Peyer's patch (tissue), 4 donors: ENCODE data around the gene PHLDA1. TPM values are rescaled to one million over a fixed set of nuclear protein-coding genes. Genes with fewer than 3 reads are reported as not detected.
"Not testable (repeated sequence)": the region's sequence is repeated elsewhere in the genome, so short reads cannot be mapped to it uniquely, and the experiment has no call there.

Experiments used
- DNase-seq, 3 donors: peaks; one replicate each; pipeline ENCODE4 v3.0.0-alpha.2; 2017 to 2019
- H3K27ac ChIP-seq, 4 donors: fragments of 200-600 bp; sonication (generic); one replicate each; pipeline ENCODE4 v1.5.1; 2016 to 2019
- H3K27me3 ChIP-seq, 2 donors: fragments of 200-600 bp; sonication (generic); one replicate each; pipeline ENCODE4 v1.5.1; 2019
- H3K36me3 ChIP-seq, 3 donors: fragments of 200-600 bp; sonication (generic); one replicate each; pipeline ENCODE4 v1.5.1; 2016 to 2019
- H3K4me1 ChIP-seq, 4 donors: fragments of 200-600 bp; sonication (generic); one replicate each; pipeline ENCODE4 v1.5.1; 2016 to 2019
- H3K4me3 ChIP-seq, 4 donors: fragments of 200-600 bp; sonication (generic); 1 replicate in 3 of 4; 2 replicates in 1 of 4; pipeline ENCODE4 v1.5.1; 2016 to 2019; ENCODE audit warnings: mild to moderate bottlenecking in 1 of 4
- H3K9me3 ChIP-seq, 4 donors: fragments of 200-600 bp; sonication (generic); one replicate each; pipeline ENCODE4 v1.5.1; 2016 to 2019; ENCODE audit warnings: mild to moderate bottlenecking in 1 of 4
- POLR2A ChIP-seq, 2 donors: fragments of 450-650 bp; IDR thresholded peaks; one replicate each; pipeline ENCODE4 v1.5.1; 2017; ENCODE audit warnings: antibody characterized with exemption in 2 of 2, mild to moderate bottlenecking in 2 of 2, moderate library complexity in 2 of 2
- total RNA-seq, 4 donors: library from RNA; depleted of rRNA; stranded (reverse); fragments of >200 nt; gene quantifications; one replicate each; pipeline ENCODE4 v1.1.0, GENCODE V29; 2016
- TF ChIP-seq, protein P1 (sequence below), 6 experiments: fragments of 450-650 bp in 4 of 6; fragments of 200-600 bp in 2 of 6; sonication (generic) in 1 of 6; IDR thresholded peaks; one replicate each; pipeline ENCODE4 v1.5.1; 2017 to 2019; ENCODE audit warnings: antibody characterized with exemption in 6 of 6, mild to moderate bottlenecking in 3 of 6, moderate library complexity in 1 of 6

The PHLDA1 gene
- total RNA-seq, 4 donors from 2014 or later, result 4.6 to 25.6 (median 6.0) TPM

- DNase-seq, result no peak
- H3K4me1 ChIP-seq, result no peaks in the 10 kb centered on the region
- no peaks in the 10 kb centered on the region for H3K36me3 ChIP-seq
- H3K9me3 ChIP-seq, result no peaks in the 10 kb centered on the region
- no peak overlapping the region for H3K4me3 ChIP-seq
- H3K27ac ChIP-seq, result no peak overlapping the region
- H3K27me3 ChIP-seq, result no peaks in the 10 kb centered on the region
- TF ChIP-seq, protein P1, sequence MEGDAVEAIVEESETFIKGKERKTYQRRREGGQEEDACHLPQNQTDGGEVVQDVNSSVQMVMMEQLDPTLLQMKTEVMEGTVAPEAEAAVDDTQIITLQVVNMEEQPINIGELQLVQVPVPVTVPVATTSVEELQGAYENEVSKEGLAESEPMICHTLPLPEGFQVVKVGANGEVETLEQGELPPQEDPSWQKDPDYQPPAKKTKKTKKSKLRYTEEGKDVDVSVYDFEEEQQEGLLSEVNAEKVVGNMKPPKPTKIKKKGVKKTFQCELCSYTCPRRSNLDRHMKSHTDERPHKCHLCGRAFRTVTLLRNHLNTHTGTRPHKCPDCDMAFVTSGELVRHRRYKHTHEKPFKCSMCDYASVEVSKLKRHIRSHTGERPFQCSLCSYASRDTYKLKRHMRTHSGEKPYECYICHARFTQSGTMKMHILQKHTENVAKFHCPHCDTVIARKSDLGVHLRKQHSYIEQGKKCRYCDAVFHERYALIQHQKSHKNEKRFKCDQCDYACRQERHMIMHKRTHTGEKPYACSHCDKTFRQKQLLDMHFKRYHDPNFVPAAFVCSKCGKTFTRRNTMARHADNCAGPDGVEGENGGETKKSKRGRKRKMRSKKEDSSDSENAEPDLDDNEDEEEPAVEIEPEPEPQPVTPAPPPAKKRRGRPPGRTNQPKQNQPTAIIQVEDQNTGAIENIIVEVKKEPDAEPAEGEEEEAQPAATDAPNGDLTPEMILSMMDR (IDR thresholded peaks at IDR 0.05), result no peak
- no peak for TF ChIP-seq POLR2A (IDR thresholded peaks at IDR 0.05)
These were observed 41.2 kb downstream of the PHLDA1 start for GRCh38 chr12:75990189-75990912.

- not testable (repeated sequence) for H3K4me1 ChIP-seq, H3K27me3 ChIP-seq, H3K4me3 ChIP-seq, H3K27ac ChIP-seq, H3K36me3 ChIP-seq, DNase-seq, H3K9me3 ChIP-seq
These were observed 43.9 kb downstream of the PHLDA1 start for GRCh38 chr12:75987709-75988108.

DNA sequence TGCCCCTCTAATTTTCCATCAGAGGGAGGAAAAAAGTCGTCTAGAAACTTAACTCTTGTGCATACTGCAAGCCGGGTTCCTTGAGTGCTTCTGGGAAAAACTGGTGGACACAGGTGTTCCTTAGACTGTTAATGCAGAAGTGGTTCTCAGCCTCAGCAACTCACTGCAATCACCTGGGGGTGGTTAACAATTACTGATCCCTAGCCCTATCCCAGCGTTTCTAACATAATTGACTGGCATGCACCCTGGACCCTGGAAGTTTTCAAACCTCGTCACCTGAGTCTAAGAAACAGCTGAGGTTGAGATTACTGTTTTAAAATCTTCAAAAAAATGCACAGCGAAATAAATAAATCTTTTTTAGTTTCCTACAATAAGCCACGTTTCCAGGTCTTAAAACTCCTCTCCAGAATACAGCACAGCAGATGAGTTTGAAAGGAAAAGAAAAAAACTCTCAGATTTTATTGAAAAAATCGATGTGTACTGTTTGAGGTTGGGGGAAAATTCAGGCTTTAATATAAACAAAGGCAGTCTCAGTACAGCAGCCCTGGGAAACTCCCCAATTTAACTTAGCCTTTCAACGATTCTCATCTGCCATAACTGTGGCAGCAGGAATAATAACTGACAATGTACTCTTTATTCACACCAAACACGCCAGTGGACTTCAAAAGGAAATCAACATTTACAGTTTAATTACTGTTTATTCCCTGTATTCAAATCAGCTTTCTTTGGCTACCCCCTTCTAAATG lies 45.4 kb downstream of the PHLDA1 start:
- H3K27ac ChIP-seq, result no peak overlapping the region
- no peak overlapping the region for H3K4me3 ChIP-seq
- no peaks in the 10 kb centered on the region for H3K4me1 ChIP-seq
- no peaks in the 10 kb centered on the region for H3K36me3 ChIP-seq
- DNase-seq, result no peak
- no peaks in the 10 kb centered on the region for H3K27me3 ChIP-seq
- H3K9me3 ChIP-seq, result no peaks in the 10 kb centered on the region
- no peak for TF ChIP-seq POLR2A (IDR thresholded peaks at IDR 0.05)

- Histone ChIP-seq H3K4me1 (no peaks in the 10 kb centered on the region), H3K27ac (no peak overlapping the region), H3K9me3 (no peaks in the 10 kb centered on the region), H3K36me3 (no peaks in the 10 kb centered on the region), H3K27me3 (no peaks in the 10 kb centered on the region), H3K4me3 (no peak overlapping the region)
- TF ChIP-seq, protein P1 (IDR thresholded peaks at IDR 0.05), result no peak
- TF ChIP-seq POLR2A (IDR thresholded peaks at IDR 0.05), result no peak
- DNase-seq, result no peak
These were observed 46.0 kb downstream of the PHLDA1 start for GRCh38 chr12:75985566-75985965.

DNA sequence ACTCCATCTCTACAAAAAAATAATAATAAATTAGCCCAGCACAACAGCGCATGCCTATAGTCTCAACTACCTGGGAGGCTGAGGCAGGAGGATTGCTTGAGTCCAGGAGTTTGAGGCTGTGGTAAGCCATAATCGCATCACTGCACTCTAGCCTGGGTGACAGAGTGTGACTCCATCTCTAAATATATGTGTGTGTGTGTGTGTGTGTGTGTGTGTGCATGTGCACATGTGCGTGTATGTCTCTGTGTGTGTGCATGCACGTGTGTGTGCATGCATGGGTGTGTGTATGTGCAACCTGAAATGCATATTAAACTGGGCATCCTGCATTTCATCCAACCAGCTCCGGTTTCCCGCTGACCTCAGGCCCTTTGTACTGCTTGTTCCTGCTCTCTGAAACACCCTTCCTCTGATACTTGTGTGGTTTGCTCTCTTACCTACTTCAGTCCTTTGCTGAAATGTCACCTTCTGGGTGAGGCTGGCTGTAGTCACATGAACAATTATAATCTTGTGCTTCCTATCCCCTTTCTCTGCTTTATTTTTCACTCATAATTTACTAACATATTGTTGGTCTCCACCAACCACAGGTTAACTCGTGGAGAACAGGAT lies 46.9 kb downstream of the PHLDA1 start:
- H3K4me1 ChIP-seq, result no peaks in the 10 kb centered on the region
- H3K9me3 ChIP-seq, result no peaks in the 10 kb centered on the region
- no peak overlapping the region for H3K4me3 ChIP-seq
- H3K27me3 ChIP-seq, result no peaks in the 10 kb centered on the region
- no peak for DNase-seq
- no peaks in the 10 kb centered on the region for H3K36me3 ChIP-seq
- no peak for TF ChIP-seq POLR2A (IDR thresholded peaks at IDR 0.05)
- TF ChIP-seq, protein P1 (IDR thresholded peaks at IDR 0.05), result no peak
- H3K27ac ChIP-seq, result no peak overlapping the region

DNA sequence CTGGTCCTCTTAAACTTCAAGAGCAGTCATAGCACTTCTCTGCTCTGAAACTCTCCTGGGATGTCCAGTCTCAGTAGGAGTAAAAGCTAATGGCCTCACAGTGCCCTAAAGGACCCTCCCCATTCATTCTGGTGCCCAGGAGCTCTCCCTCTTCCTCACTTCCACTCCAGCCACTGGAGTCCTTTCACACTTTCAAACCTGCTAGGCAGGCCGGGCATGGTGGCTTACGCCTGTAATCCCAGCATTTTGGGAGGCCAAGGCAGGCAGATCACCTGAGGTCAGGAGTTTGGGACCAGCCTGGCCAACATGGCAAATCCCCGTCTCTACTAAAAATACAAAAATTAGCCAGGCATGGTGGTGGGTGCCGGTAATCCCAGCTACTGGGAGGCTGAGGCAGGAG lies 47.7 kb downstream of the PHLDA1 start:
- not testable (repeated sequence) for H3K9me3 ChIP-seq, H3K4me1 ChIP-seq, H3K4me3 ChIP-seq, H3K27me3 ChIP-seq, DNase-seq, H3K36me3 ChIP-seq
- peak overlapping the region in 1 of 4 donors; percentile 26 for H3K27ac ChIP-seq
